Measurements from ENCODE around the gene GORASP1. TPM values are rescaled to one million over a fixed set of nuclear protein-coding genes. Genes with fewer than 3 reads are reported as not detected.

Gene GORASP1
- total RNA-seq, 1 experiment from 2014 or later: 43.6 TPM

DNA sequence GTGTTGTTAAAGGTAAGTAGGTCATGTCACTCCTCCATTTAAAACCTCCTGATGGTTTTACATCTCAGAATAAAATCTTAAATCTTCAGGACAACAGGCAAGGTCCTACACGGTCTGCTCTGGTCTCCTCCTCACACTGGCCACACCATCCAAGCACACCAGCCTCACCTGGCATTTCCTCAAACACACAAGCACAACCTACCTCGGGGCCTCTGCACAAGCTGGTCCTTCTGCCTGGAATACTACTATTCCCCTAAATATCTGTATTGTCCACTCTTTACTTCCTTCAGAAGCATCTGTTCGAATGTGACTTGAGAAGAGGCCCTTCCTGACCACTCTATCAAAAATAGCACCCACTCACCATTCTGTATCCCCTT is 1.8 kb downstream of the GORASP1 start:
- H3K9me3 ChIP-seq: no peaks in the 10 kb centered on the region
- Mint-ChIP-seq H3K27me3 (ENCODE audit: insufficient read depth, unreplicated experiment) (no peaks in the 10 kb centered on the region), H3K9me3 (ENCODE audit: unreplicated experiment) (no peaks in the 10 kb centered on the region), H3K4me1 (ENCODE audit: low read depth, unreplicated experiment) (peaks cover 22% of the 10 kb centered on the region), H3K36me3 (ENCODE audit: insufficient read depth, unreplicated experiment) (peaks cover 16% of the 10 kb centered on the region), H3K27ac (ENCODE audit: unreplicated experiment) (no peak overlapping the region), H3K4me3 (ENCODE audit: unreplicated experiment) (no peak overlapping the region)
- ChIA-PET CTCF (no interaction called here), POLR2A (interaction anchor here (0.8 kb wide), 1 partner anchor 54 kb away, joined by 7 read pairs; the partner anchor contains the start of genes SCN11A and WDR48)
- H3K4me1 ChIP-seq: peaks cover 8% of the 10 kb centered on the region; the same call in 1 of the 2 replicates
- intact Hi-C loops (cut with micrococcal nuclease; ENCODE audit: unreplicated experiment): no loop called here
- H3K4me3 ChIP-seq (ENCODE audit: low read depth, low read length): no peak overlapping the region
- TF ChIP-seq, protein P1, sequence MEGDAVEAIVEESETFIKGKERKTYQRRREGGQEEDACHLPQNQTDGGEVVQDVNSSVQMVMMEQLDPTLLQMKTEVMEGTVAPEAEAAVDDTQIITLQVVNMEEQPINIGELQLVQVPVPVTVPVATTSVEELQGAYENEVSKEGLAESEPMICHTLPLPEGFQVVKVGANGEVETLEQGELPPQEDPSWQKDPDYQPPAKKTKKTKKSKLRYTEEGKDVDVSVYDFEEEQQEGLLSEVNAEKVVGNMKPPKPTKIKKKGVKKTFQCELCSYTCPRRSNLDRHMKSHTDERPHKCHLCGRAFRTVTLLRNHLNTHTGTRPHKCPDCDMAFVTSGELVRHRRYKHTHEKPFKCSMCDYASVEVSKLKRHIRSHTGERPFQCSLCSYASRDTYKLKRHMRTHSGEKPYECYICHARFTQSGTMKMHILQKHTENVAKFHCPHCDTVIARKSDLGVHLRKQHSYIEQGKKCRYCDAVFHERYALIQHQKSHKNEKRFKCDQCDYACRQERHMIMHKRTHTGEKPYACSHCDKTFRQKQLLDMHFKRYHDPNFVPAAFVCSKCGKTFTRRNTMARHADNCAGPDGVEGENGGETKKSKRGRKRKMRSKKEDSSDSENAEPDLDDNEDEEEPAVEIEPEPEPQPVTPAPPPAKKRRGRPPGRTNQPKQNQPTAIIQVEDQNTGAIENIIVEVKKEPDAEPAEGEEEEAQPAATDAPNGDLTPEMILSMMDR (IDR thresholded peaks at IDR 0.05; ENCODE audit: insufficient read depth in 1 of 2, low read depth in 1 of 2, low read length in 1 of 2, severe bottlenecking in 1 of 2, unreplicated experiment in 1 of 2): no peak
- no peaks in the 10 kb centered on the region for H3K27me3 ChIP-seq (replicated peaks; ENCODE audit: control insufficient read depth, insufficient read depth, low read length)
- BruUV-seq (replicated peaks): no TSS peak
- H3K36me3 ChIP-seq (ENCODE audit: control insufficient read depth, insufficient read depth, low read length): peaks cover 4% of the 10 kb centered on the region
- no peak for DNase-seq

DNA sequence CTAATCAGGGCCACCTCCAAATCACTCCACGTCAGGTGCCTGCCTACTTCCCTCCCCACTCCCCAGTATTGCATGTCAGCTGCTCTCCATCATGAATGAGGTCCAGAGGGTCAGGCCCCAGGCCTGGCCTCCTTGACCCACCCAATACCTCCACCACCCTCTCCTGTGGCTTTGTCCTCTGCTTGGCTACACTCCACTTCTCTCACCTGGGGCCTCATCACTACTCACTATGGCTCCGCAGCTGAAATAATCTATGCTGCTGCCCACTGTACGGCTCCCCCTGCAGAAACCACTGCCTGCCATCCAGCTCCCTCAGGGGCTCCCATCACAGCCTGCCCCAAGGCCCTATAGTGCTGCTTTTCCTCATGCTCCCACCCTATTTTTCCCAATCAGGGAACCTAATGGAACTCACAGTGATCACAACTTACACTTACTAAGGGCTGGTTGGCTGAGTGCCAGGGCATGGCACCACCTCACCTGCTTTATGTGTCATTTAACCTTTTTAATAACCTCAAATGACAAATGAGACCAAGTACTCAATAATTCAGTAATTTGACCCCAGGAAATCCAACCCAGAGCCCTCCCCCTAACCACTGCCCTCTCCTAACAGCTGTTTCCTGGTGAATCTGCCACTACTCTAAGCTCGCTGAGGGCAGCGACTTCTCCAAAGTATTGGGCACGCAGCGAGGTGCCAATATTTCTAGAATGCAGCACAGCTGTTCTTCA is 2.3 kb downstream of the GORASP1 start:
- no peaks in the 10 kb centered on the region for H3K9me3 Mint-ChIP-seq (ENCODE audit: unreplicated experiment)
- peaks cover 8% of the 10 kb centered on the region; the same call in 1 of the 2 replicates for H3K4me1 ChIP-seq
- no TSS peak for BruUV-seq (replicated peaks)
- peaks cover 16% of the 10 kb centered on the region for H3K36me3 Mint-ChIP-seq (ENCODE audit: insufficient read depth, unreplicated experiment)
- intact Hi-C loops (cut with micrococcal nuclease; ENCODE audit: unreplicated experiment): no loop called here
- H3K36me3 ChIP-seq (ENCODE audit: control insufficient read depth, insufficient read depth, low read length): peaks cover 4% of the 10 kb centered on the region
- H3K27ac Mint-ChIP-seq (ENCODE audit: unreplicated experiment): peak overlapping the region; percentile 34
- no peak for DNase-seq
- no peak overlapping the region for H3K4me3 ChIP-seq (ENCODE audit: low read depth, low read length)
- TF ChIP-seq, protein P1 (IDR thresholded peaks at IDR 0.05; ENCODE audit: insufficient read depth in 1 of 2, low read depth in 1 of 2, low read length in 1 of 2, severe bottlenecking in 1 of 2, unreplicated experiment in 1 of 2): no peak
- CTCF ChIA-PET: no interaction called here
- POLR2A ChIA-PET: interaction anchor here (0.8 kb wide), 1 partner anchor 53 kb away, joined by 7 read pairs; the partner anchor contains the start of genes SCN11A and WDR48
- no peak overlapping the region for H3K4me3 Mint-ChIP-seq (ENCODE audit: unreplicated experiment)
- peaks cover 22% of the 10 kb centered on the region for H3K4me1 Mint-ChIP-seq (ENCODE audit: low read depth, unreplicated experiment)
- no peaks in the 10 kb centered on the region for H3K9me3 ChIP-seq
- H3K27me3 ChIP-seq (replicated peaks; ENCODE audit: control insufficient read depth, insufficient read depth, low read length): no peaks in the 10 kb centered on the region
- no peaks in the 10 kb centered on the region for H3K27me3 Mint-ChIP-seq (ENCODE audit: insufficient read depth, unreplicated experiment)

DNA sequence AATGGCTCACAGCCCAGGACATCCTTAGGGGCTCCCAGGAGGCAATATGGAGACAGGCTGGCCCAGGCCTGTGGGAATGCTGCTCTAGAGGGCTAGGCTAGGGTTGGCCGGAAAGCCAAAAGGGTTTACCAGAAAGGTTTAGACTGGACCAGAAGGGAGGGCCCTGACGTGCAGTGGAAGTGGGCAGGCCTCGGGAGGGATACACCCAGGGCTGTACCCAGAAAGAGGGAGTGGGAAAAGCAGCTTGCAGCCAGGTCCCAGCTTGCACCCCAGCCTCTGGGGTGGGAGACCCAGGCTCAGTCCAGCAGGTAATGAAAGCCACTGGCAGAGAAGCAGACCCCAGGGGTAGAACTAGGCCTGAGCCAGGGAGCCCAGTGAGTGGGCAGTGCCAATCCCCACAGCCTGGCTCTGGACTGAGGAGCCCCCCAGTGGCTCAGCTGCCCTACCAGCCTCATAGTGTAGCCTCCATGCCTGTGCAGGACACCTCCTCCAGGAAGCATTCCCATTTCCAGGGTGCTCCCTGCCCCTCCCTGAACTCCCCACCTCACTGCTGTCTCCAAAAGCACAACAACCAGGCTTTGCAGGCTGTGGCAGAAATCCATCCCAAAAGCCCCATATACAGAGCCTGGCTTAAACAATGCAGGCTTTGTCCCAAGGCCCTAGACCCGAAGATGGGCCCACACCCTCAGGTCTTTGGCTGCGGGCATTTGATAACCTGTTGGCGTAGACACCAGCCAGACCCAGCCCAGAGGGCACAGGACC is 3.5 kb downstream of the GORASP1 start:
- no peaks in the 10 kb centered on the region for H3K9me3 Mint-ChIP-seq (ENCODE audit: unreplicated experiment)
- H3K36me3 ChIP-seq (ENCODE audit: control insufficient read depth, insufficient read depth, low read length): peaks cover 4% of the 10 kb centered on the region
- TF ChIP-seq, protein P1 (IDR thresholded peaks at IDR 0.05; ENCODE audit: insufficient read depth in 1 of 2, low read depth in 1 of 2, low read length in 1 of 2, severe bottlenecking in 1 of 2, unreplicated experiment in 1 of 2): no peak
- H3K4me3 Mint-ChIP-seq (ENCODE audit: unreplicated experiment): no peak overlapping the region
- no peak for DNase-seq
- H3K4me1 Mint-ChIP-seq (ENCODE audit: low read depth, unreplicated experiment): peaks cover 22% of the 10 kb centered on the region
- H3K4me1 ChIP-seq: peaks cover 8% of the 10 kb centered on the region; the same call in 1 of the 2 replicates
- no peaks in the 10 kb centered on the region for H3K9me3 ChIP-seq
- H3K27me3 Mint-ChIP-seq (ENCODE audit: insufficient read depth, unreplicated experiment): no peaks in the 10 kb centered on the region
- ChIA-PET CTCF (no interaction called here), POLR2A (no interaction called here)
- no peaks in the 10 kb centered on the region for H3K27me3 ChIP-seq (replicated peaks; ENCODE audit: control insufficient read depth, insufficient read depth, low read length)
- no peak overlapping the region for H3K4me3 ChIP-seq (ENCODE audit: low read depth, low read length)
- H3K36me3 Mint-ChIP-seq (ENCODE audit: insufficient read depth, unreplicated experiment): peaks cover 16% of the 10 kb centered on the region
- no TSS peak for BruUV-seq (replicated peaks)
- intact Hi-C loops (cut with micrococcal nuclease; ENCODE audit: unreplicated experiment): no loop called here
- no peak overlapping the region for H3K27ac Mint-ChIP-seq (ENCODE audit: unreplicated experiment)

Data from Caco-2 (cell line).